Breast epithelium (tissue), 4 donors: ENCODE measurements around the gene DALRD3. TPM values are rescaled to one million over a fixed set of nuclear protein-coding genes. Genes with fewer than 3 reads are reported as not detected.
"Not testable (repeated sequence)": the region's sequence is repeated elsewhere in the genome, so short reads cannot be mapped to it uniquely, and the experiment has no call there.

ENCODE experiments used
- DNase-seq, 2 donors: peaks; one replicate each; pipeline ENCODE4 v3.0.0-alpha.2; 2019; ENCODE audit warnings: low spot score in 2 of 2
- H3K27ac ChIP-seq, 2 donors: fragments of 200-600 bp; sonication (generic) in 1 of 2; one replicate each; pipeline ENCODE4 v1.5.1; 2016 to 2019; ENCODE audit warnings: mild to moderate bottlenecking in 1 of 2
- H3K27me3 ChIP-seq, 2 donors: fragments of 200-600 bp; sonication (generic) in 1 of 2; one replicate each; pipeline versions ENCODE4 v1.5.1 to v1.6.0; 2017 to 2019; ENCODE audit warnings: control low read depth in 1 of 2, mild to moderate bottlenecking in 1 of 2
- H3K36me3 ChIP-seq: fragments of 200-600 bp; one replicate; pipeline ENCODE4 v1.5.1; 2019
- H3K4me1 ChIP-seq, 2 donors: fragments of 200-600 bp; sonication (generic); one replicate each; pipeline ENCODE4 v1.5.1; 2016 to 2019; ENCODE audit warnings: control low read depth in 1 of 2
- H3K4me3 ChIP-seq, 3 donors: fragments of 200-600 bp; sonication (generic); 1 replicate in 2 of 3; 2 replicates in 1 of 3; pipeline ENCODE4 v1.5.1; 2016 to 2019; ENCODE audit warnings: mild to moderate bottlenecking in 3 of 3, moderate library complexity in 2 of 3
- H3K9me3 ChIP-seq, 2 donors: fragments of 200-600 bp; sonication (generic) in 1 of 2; one replicate each; pipeline ENCODE4 v1.5.1; 2016 to 2019; ENCODE audit warnings: control low read depth in 1 of 2
- POLR2A ChIP-seq: fragments of 450-650 bp; IDR thresholded peaks from one replicate; pipeline ENCODE4 v1.6.1; 2016; ENCODE audit warnings: antibody characterized with exemption, mild to moderate bottlenecking, moderate library complexity
- POLR2AphosphoS5 ChIP-seq, 3 donors: sonication (generic); formaldehyde crosslinking; IDR thresholded peaks; one replicate each; pipeline ENCODE4 v1.6.1; 2017; ENCODE audit warnings: antibody characterized with exemption in 3 of 3
- intact Hi-C: fragments of 100-400 bp; cut with DNase I; formaldehyde crosslinking; loops from one replicate; pipeline ENCODE4 v1.15.1; 2023; ENCODE audit warnings: low total_unique reads
- total RNA-seq, 3 donors: library from RNA; depleted of rRNA; stranded (reverse); fragments of >200 nt; gene quantifications; one replicate each; pipeline ENCODE4 v1.1.0, GENCODE V29; 2016
- TF ChIP-seq, protein P1 (sequence below), 3 donors: fragments of 450-650 bp; IDR thresholded peaks; one replicate each; pipeline ENCODE4 v1.5.1; 2016 to 2017; ENCODE audit warnings: antibody characterized with exemption in 3 of 3, mild to moderate bottlenecking in 3 of 3, moderate library complexity in 3 of 3

DALRD3 gene
- total RNA-seq, 3 donors from 2014 or later, result 27.5 to 48.4 (median 37.7) TPM

GRCh38 chr3:49013738-49014660 is 4.4 kb downstream of the DALRD3 start:
- no peak for DNase-seq
- Histone ChIP-seq H3K27ac (no peak overlapping the region), H3K4me1 (peaks cover 0 to 7% of the 10 kb centered on the region in 2 donors), H3K36me3 (peaks cover 7% of the 10 kb centered on the region), H3K4me3 (no peak overlapping the region), H3K27me3 (no peaks in the 10 kb centered on the region), H3K9me3 (no peaks in the 10 kb centered on the region)
- TF ChIP-seq POLR2A, result no peak
- TF ChIP-seq, protein P1, sequence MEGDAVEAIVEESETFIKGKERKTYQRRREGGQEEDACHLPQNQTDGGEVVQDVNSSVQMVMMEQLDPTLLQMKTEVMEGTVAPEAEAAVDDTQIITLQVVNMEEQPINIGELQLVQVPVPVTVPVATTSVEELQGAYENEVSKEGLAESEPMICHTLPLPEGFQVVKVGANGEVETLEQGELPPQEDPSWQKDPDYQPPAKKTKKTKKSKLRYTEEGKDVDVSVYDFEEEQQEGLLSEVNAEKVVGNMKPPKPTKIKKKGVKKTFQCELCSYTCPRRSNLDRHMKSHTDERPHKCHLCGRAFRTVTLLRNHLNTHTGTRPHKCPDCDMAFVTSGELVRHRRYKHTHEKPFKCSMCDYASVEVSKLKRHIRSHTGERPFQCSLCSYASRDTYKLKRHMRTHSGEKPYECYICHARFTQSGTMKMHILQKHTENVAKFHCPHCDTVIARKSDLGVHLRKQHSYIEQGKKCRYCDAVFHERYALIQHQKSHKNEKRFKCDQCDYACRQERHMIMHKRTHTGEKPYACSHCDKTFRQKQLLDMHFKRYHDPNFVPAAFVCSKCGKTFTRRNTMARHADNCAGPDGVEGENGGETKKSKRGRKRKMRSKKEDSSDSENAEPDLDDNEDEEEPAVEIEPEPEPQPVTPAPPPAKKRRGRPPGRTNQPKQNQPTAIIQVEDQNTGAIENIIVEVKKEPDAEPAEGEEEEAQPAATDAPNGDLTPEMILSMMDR (IDR thresholded peaks at IDR 0.05), result peak in 2 of 3 donors; percentile 42 to 48
- intact Hi-C loops, result no loop called here

DNA sequence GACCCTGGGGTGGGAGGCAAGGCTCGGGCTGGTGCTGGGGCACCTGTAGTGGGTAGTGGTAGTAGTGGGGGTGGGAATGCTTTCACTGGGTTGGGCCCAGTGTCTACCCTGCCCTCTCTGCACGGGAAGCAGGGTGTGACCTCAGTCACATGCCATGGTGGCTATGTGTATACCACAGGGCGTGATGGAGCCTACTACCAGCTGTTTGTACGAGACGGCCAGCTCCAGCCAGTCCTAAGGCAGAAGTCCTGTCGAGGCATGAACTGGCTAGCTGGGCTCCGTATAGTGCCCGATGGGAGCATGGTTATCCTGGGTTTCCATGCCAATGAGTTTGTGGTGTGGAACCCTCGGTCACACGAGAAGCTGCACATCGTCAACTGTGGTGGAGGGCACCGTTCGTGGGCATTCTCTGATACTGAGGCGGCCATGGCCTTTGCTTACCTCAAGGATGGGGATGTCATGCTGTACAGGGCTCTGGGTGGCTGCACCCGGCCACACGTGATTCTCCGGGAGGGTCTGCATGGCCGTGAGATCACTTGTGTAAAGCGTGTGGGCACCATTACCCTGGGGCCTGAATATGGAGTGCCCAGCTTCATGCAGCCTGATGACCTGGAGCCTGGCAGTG is 5.2 kb downstream of the DALRD3 start:
- Histone ChIP-seq H3K27me3 (no peaks in the 10 kb centered on the region), H3K36me3 (peaks cover 7% of the 10 kb centered on the region), H3K4me3 (no peak overlapping the region), H3K4me1 (peaks cover 0 to 7% of the 10 kb centered on the region in 2 donors), H3K27ac (no peak overlapping the region), H3K9me3 (no peaks in the 10 kb centered on the region)
- TF ChIP-seq POLR2AphosphoS5 (IDR thresholded peaks at IDR 0.05) (no peak), POLR2A (no peak)
- TF ChIP-seq, protein P1 (IDR thresholded peaks at IDR 0.05), result no peak
- no peak for DNase-seq
- intact Hi-C loops, result no loop called here

- no peak overlapping the region for H3K4me3 ChIP-seq
- H3K9me3 ChIP-seq, result no peaks in the 10 kb centered on the region
- intact Hi-C loops, result no loop called here
- no peak for TF ChIP-seq POLR2A
- no peak for TF ChIP-seq POLR2AphosphoS5 (IDR thresholded peaks at IDR 0.05)
- TF ChIP-seq, protein P1 (IDR thresholded peaks at IDR 0.05), result no peak
- H3K27ac ChIP-seq, result no peak overlapping the region
- peaks cover 0 to 5% of the 10 kb centered on the region in 2 donors for H3K4me1 ChIP-seq
- H3K36me3 ChIP-seq, result peaks cover 7% of the 10 kb centered on the region
- DNase-seq, result no peak
- no peaks in the 10 kb centered on the region for H3K27me3 ChIP-seq
Measured at GRCh38 chr3:49012441-49013017, 5.9 kb downstream of the DALRD3 start.

DNA sequence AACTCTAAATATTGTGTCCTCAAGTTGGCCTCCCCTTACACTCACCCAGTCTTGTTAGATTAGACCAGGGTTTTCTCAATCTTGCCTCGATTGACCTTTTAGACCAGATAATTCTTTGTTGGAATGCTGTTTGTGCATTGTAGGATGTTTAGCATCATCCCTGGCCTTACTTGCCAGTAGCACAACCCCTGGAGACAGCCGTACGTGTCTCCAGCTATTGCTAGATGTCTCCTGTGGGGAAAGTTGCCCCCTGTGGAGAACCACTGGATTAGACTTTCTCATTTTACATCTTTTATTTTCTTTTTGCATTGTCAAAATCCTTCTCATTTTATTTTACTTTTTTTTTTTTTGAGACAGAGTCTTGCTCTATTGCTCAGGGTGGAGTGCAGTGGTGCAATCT is 9.0 kb downstream of the DALRD3 start:
- no peak for DNase-seq
- Histone ChIP-seq H3K9me3 (no peaks in the 10 kb centered on the region), H3K4me1 (no peaks in the 10 kb centered on the region), H3K27ac (no peak overlapping the region), H3K36me3 (no peaks in the 10 kb centered on the region), H3K27me3 (no peaks in the 10 kb centered on the region), H3K4me3 (no peak overlapping the region)
- TF ChIP-seq POLR2A (no peak), POLR2AphosphoS5 (IDR thresholded peaks at IDR 0.05) (no peak)
- TF ChIP-seq, protein P1 (IDR thresholded peaks at IDR 0.05), result no peak
- intact Hi-C loops, result no loop called here

DNA sequence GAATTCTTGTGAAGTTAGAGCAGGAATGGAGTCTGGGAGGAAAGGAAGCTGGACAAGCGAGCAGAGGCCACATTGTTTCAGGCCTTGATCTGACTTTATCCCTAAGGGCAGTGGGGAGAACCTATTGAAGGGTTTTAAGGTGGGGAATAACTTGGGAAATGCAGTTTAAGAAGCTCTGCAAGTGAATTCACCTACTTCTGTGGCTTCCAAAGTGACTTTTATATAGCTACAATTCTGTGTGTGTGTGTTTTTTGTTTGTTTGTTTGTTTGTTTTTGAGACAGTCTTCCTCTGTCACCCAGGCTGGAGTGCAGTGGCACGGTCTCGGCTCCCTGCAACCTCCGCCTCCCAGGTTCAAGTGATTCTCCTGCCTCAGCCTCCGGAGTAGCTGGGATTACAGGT is 9.8 kb downstream of the DALRD3 start:
- H3K9me3 ChIP-seq, intact Hi-C loops, H3K4me1 ChIP-seq, DNase-seq, H3K36me3 ChIP-seq, H3K27me3 ChIP-seq: not testable (repeated sequence)
- peak overlapping the region; percentile 93 to 97 for H3K27ac ChIP-seq
- peak overlapping the region; percentile 68 to 80 (median 74) for H3K4me3 ChIP-seq
